Hepatocyte (in vitro differentiated cells): ENCODE measurements around the gene MARCO.

Experiments
- EZH2 ChIP-seq: fragments of 200-600 bp; sonication (generic); IDR thresholded peaks from 2 replicates; pipeline ENCODE4 v1.6.1; 2016; ENCODE audit warnings: antibody characterized with exemption, mild to moderate bottlenecking, borderline replicate concordance
- EZH2phosphoT487 ChIP-seq: fragments of 200-600 bp; sonication (generic); IDR thresholded peaks from one replicate; pipeline ENCODE4 v1.6.1; 2018; ENCODE audit warnings: antibody characterized with exemption, mild to moderate bottlenecking, low read depth, moderate library complexity; ENCODE audit not compliant: unreplicated experiment, severe bottlenecking
- TF ChIP-seq, protein P1 (sequence below): fragments of 200-600 bp; sonication (generic); IDR thresholded peaks from 2 replicates; pipeline ENCODE4 v1.5.1; 2016; ENCODE audit warnings: antibody characterized with exemption, mild to moderate bottlenecking; ENCODE audit not compliant: poor library complexity

DNA sequence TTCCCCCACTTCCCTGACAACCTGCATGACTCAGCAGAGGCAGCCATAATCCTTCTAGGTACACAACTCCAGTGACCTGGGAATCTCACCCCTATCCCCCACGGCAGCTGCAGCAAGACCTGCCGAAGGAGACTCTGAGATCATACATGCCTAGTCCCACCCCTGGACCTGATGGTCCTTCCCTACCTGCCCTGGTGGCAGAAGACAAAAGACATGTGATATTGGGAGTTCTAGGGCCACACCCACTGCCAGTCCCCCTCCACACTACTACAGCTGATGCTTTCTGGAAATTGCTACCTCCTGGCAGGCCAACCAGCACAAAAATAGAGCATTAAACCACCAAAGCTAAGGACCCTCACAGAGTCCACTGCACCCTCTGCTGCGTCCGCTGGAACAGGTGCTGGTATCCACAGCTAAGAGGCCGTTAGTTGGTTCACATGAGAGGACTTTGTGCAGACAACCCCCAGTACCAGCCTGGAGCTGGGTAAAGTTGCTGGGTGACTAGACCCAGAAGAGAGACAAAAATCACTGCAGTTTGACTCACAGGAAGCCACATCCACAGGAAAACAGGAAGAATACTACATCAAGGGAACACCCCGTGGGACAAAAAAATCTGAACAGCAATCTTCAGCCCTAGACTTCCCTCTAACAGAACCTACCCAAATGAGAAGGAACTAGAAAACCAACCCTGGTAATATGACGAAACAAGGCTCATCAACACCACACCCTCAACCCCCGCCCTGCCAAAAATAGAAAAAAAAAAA lies 12.5 kb downstream of the MARCO start:
- TF ChIP-seq, protein P1, sequence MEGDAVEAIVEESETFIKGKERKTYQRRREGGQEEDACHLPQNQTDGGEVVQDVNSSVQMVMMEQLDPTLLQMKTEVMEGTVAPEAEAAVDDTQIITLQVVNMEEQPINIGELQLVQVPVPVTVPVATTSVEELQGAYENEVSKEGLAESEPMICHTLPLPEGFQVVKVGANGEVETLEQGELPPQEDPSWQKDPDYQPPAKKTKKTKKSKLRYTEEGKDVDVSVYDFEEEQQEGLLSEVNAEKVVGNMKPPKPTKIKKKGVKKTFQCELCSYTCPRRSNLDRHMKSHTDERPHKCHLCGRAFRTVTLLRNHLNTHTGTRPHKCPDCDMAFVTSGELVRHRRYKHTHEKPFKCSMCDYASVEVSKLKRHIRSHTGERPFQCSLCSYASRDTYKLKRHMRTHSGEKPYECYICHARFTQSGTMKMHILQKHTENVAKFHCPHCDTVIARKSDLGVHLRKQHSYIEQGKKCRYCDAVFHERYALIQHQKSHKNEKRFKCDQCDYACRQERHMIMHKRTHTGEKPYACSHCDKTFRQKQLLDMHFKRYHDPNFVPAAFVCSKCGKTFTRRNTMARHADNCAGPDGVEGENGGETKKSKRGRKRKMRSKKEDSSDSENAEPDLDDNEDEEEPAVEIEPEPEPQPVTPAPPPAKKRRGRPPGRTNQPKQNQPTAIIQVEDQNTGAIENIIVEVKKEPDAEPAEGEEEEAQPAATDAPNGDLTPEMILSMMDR: no peak
- no peak for TF ChIP-seq EZH2
- no peak for TF ChIP-seq EZH2phosphoT487
